NCI-H2029 treated with DMSO at 0.1 percent for 48 hours (cell line): ENCODE data around the gene CALML6.
"Not testable (repeated sequence)": the region's sequence is repeated elsewhere in the genome, so short reads cannot be mapped to it uniquely, and the experiment has no call there.

Source experiments
- DNase-seq: peaks from one replicate; lab custom pipeline; 2025; lab: John Stamatoyannopoulos, UW

CALML6 gene

GRCh38 chr1:1925437-1926345 lies 10.6 kb downstream of the CALML6 start:
- DNase-seq = no peak

GRCh38 chr1:1926346-1926811 lies 11.3 kb downstream of the CALML6 start:
- DNase-seq = no peak

- no peak for DNase-seq
Observed at GRCh38 chr1:1926886-1927660, 12.0 kb downstream of the CALML6 start.

- no peak for DNase-seq
Observed at GRCh38 chr1:1927751-1928150, 12.7 kb downstream of the CALML6 start.

- no peak for DNase-seq
Observed at GRCh38 chr1:1928231-1929101, 13.4 kb downstream of the CALML6 start.

- no peak for DNase-seq
Observed at GRCh38 chr1:1929102-1929638, 14.1 kb downstream of the CALML6 start.

- DNase-seq = no peak
Observed at GRCh38 chr1:1929639-1930545, 14.8 kb downstream of the CALML6 start.

- not testable (repeated sequence) for DNase-seq
Observed at GRCh38 chr1:1934848-1935247, 19.8 kb downstream of the CALML6 start.

- no peak for DNase-seq
Observed at GRCh38 chr1:1937061-1937460, 22.0 kb downstream of the CALML6 start.

GRCh38 chr1:1937549-1938275 lies 22.7 kb downstream of the CALML6 start:
- no peak for DNase-seq

- no peak for DNase-seq
Observed at GRCh38 chr1:1938276-1938573, 23.2 kb downstream of the CALML6 start.

GRCh38 chr1:1938613-1939295 lies 23.7 kb downstream of the CALML6 start:
- no peak for DNase-seq

GRCh38 chr1:1939296-1940122 lies 24.4 kb downstream of the CALML6 start:
- no peak for DNase-seq

- DNase-seq = no peak
Observed at GRCh38 chr1:1940123-1940425, 25.0 kb downstream of the CALML6 start.

- no peak for DNase-seq
Observed at GRCh38 chr1:1941211-1941841, 26.3 kb downstream of the CALML6 start.

GRCh38 chr1:1941868-1942752 lies 27.1 kb downstream of the CALML6 start:
- DNase-seq = no peak
